ENCODE results near the gene FHAD1. TPM values are rescaled to one million over a fixed set of nuclear protein-coding genes. Genes with fewer than 3 reads are reported as not detected.
A peak's percentile ranks its signal among the peaks of the same experiment; 100 is the strongest.

FHAD1 gene
- total RNA-seq, 1 experiment from 2014 or later: 0.87 TPM

- DNase-seq (ENCODE audit: low read depth): no peak
Measured at GRCh38 chr1:15245593-15246360, 1.2 kb upstream of the FHAD1 start.

- no peak for DNase-seq (ENCODE audit: low read depth)
Measured at GRCh38 chr1:15248216-15248615, 1.2 kb downstream of the FHAD1 start.

- peak; percentile 53 for DNase-seq (ENCODE audit: low read depth)
Measured at GRCh38 chr1:15249081-15249480, 2.1 kb downstream of the FHAD1 start.

- no peak for DNase-seq (ENCODE audit: low read depth)
Measured at GRCh38 chr1:15251857-15252835, 5.1 kb downstream of the FHAD1 start.

GRCh38 chr1:15254559-15254958 is 7.5 kb downstream of the FHAD1 start:
- no peak for DNase-seq (ENCODE audit: low read depth)

- no peak for DNase-seq (ENCODE audit: low read depth)
Measured at GRCh38 chr1:15255582-15256149, 8.6 kb downstream of the FHAD1 start.

GRCh38 chr1:15256584-15256983 is 9.6 kb downstream of the FHAD1 start:
- DNase-seq (ENCODE audit: low read depth): no peak

- no peak for DNase-seq (ENCODE audit: low read depth)
Measured at GRCh38 chr1:15257309-15257708, 10.3 kb downstream of the FHAD1 start.

- no peak for DNase-seq (ENCODE audit: low read depth)
Measured at GRCh38 chr1:15258833-15259621, 12.0 kb downstream of the FHAD1 start.

GRCh38 chr1:15259622-15260007 is 12.6 kb downstream of the FHAD1 start:
- DNase-seq (ENCODE audit: low read depth): no peak

GRCh38 chr1:15260418-15261154 is 13.6 kb downstream of the FHAD1 start:
- DNase-seq (ENCODE audit: low read depth): peak; percentile 93

- peak; percentile 74 for DNase-seq (ENCODE audit: low read depth)
Measured at GRCh38 chr1:15261155-15262002, 14.4 kb downstream of the FHAD1 start.

- no peak for DNase-seq (ENCODE audit: low read depth)
Measured at GRCh38 chr1:15262003-15262377, 15.0 kb downstream of the FHAD1 start.

GRCh38 chr1:15262706-15263105 is 15.7 kb downstream of the FHAD1 start:
- no peak for DNase-seq (ENCODE audit: low read depth)

- no peak for DNase-seq (ENCODE audit: low read depth)
Measured at GRCh38 chr1:15264769-15265168, 17.7 kb downstream of the FHAD1 start.

GRCh38 chr1:15271196-15271595 is 24.2 kb downstream of the FHAD1 start:
- DNase-seq (ENCODE audit: low read depth): no peak

- DNase-seq (ENCODE audit: low read depth): peak; percentile 72
Measured at GRCh38 chr1:15272009-15272781, 25.2 kb downstream of the FHAD1 start.

GRCh38 chr1:15272782-15273127 is 25.7 kb downstream of the FHAD1 start:
- no peak for DNase-seq (ENCODE audit: low read depth)

GRCh38 chr1:15273274-15273673 is 26.3 kb downstream of the FHAD1 start:
- DNase-seq (ENCODE audit: low read depth): no peak
